DLD1 (cell line): ENCODE results near the gene AUTS2.

Experiments used
- in situ Hi-C: cut with HindIII; loops from 2 replicates; pipeline ENCODE4 v1.10.0; 2017; ENCODE audit warnings: low sequenced_read_pairs

The AUTS2 gene

GRCh38 chr7:69598081-69598486, at the start of gene AUTS2:
Gene AUTS2 (plus strand): TSS chr7:69598475. CDS start chr7:69599654, 1,179 bp downstream.
- in situ Hi-C loops = no loop called here

- in situ Hi-C loops = no loop called here
These were observed 47.3 kb upstream of the AUTS2 start for GRCh38 chr7:69550991-69551390.

GRCh38 chr7:69553190-69553589, 45.1 kb upstream of the AUTS2 start:
- in situ Hi-C loops = no loop called here

GRCh38 chr7:69561266-69561960, 36.9 kb upstream of the AUTS2 start:
- in situ Hi-C loops = no loop called here

GRCh38 chr7:69564454-69565417, 33.5 kb upstream of the AUTS2 start:
- in situ Hi-C loops = no loop called here

- in situ Hi-C loops = no loop called here
These were observed 30.5 kb upstream of the AUTS2 start for GRCh38 chr7:69567800-69568199.

- in situ Hi-C loops = no loop called here
These were observed 30.0 kb upstream of the AUTS2 start for GRCh38 chr7:69568266-69568665.

- in situ Hi-C loops = no loop called here
These were observed 22.6 kb upstream of the AUTS2 start for GRCh38 chr7:69575651-69576050.

- in situ Hi-C loops = no loop called here
These were observed 21.1 kb upstream of the AUTS2 start for GRCh38 chr7:69577221-69577620.

GRCh38 chr7:69585169-69585568, 13.1 kb upstream of the AUTS2 start:
- in situ Hi-C loops = no loop called here

GRCh38 chr7:69586321-69586720, 12.0 kb upstream of the AUTS2 start:
- in situ Hi-C loops = no loop called here

GRCh38 chr7:69588773-69589172, 9.5 kb upstream of the AUTS2 start:
- in situ Hi-C loops = no loop called here

GRCh38 chr7:69591805-69592204, 6.5 kb upstream of the AUTS2 start:
- in situ Hi-C loops = no loop called here

- in situ Hi-C loops = no loop called here
These were observed 4.8 kb upstream of the AUTS2 start for GRCh38 chr7:69593511-69593910.

GRCh38 chr7:69595415-69595814, 2.9 kb upstream of the AUTS2 start:
- in situ Hi-C loops = no loop called here

- in situ Hi-C loops = no loop called here
These were observed 2.2 kb upstream of the AUTS2 start for GRCh38 chr7:69596056-69596455.

- in situ Hi-C loops = no loop called here
These were observed 1.5 kb upstream of the AUTS2 start for GRCh38 chr7:69596723-69597277.

GRCh38 chr7:69597278-69598076, 798 bp upstream of the AUTS2 start:
- in situ Hi-C loops = no loop called here

GRCh38 chr7:69598487-69599285, 411 bp downstream of the AUTS2 start:
- in situ Hi-C loops = no loop called here
